Suprapubic skin (tissue), 4 donors: ENCODE measurements around the gene TIMP1. TPM values are rescaled to one million over a fixed set of nuclear protein-coding genes. Genes with fewer than 3 reads are reported as not detected.

Source experiments
- DNase-seq, 2 donors: peaks; one replicate each; pipeline ENCODE4 v3.0.0-alpha.2; 2019; ENCODE audit warnings: low spot score in 2 of 2
- H3K27ac ChIP-seq: fragments of 200-600 bp; sonication (generic); one replicate; pipeline ENCODE4 v1.5.1; 2019
- H3K27me3 ChIP-seq: fragments of 200-600 bp; sonication (generic); one replicate; pipeline ENCODE4 v1.5.1; 2019
- H3K36me3 ChIP-seq: fragments of 200-600 bp; sonication (generic); one replicate; pipeline ENCODE4 v1.5.1; 2019
- H3K4me1 ChIP-seq: fragments of 200-600 bp; sonication (generic); one replicate; pipeline ENCODE4 v1.5.1; 2019
- H3K4me3 ChIP-seq: fragments of 200-600 bp; sonication (generic); one replicate; pipeline ENCODE4 v1.5.1; 2019; ENCODE audit warnings: mild to moderate bottlenecking
- H3K9me3 ChIP-seq: fragments of 200-600 bp; sonication (generic); one replicate; pipeline ENCODE4 v1.5.1; 2019
- CTCF ChIP-seq, 2 donors: fragments of 200-600 bp in 1 of 2; fragments of 450-650 bp in 1 of 2; sonication (generic) in 1 of 2; IDR thresholded peaks; one replicate each; pipeline ENCODE4 v1.5.1; 2016 to 2019; ENCODE audit warnings: antibody characterized with exemption in 2 of 2, mild to moderate bottlenecking in 1 of 2, moderate library complexity in 1 of 2
- EP300 ChIP-seq: sonication (generic); formaldehyde crosslinking; IDR thresholded peaks from one replicate; pipeline ENCODE4 v1.6.1; 2017; ENCODE audit warnings: antibody characterized with exemption
- POLR2A ChIP-seq, 2 donors: fragments of 450-650 bp; IDR thresholded peaks; one replicate each; pipeline ENCODE4 v1.6.1; 2017; ENCODE audit warnings: antibody characterized with exemption in 2 of 2, mild to moderate bottlenecking in 2 of 2, moderate library complexity in 2 of 2
- POLR2AphosphoS5 ChIP-seq, 3 donors: sonication (generic); formaldehyde crosslinking; IDR thresholded peaks; one replicate each; pipeline ENCODE4 v1.6.1; 2017; ENCODE audit warnings: antibody characterized with exemption in 3 of 3
- WGBS: methylation state at CpG from one replicate; pipeline ENCODE4 v1.1.5; 2018; 5-methylcytosine and 5-hydroxymethylcytosine counted together
- total RNA-seq, 4 donors: library from RNA; depleted of rRNA; stranded (reverse); fragments of >200 nt; gene quantifications; one replicate each; pipeline ENCODE4 v1.1.0, GENCODE V29; 2016

TIMP1 gene
- total RNA-seq, 4 donors from 2014 or later, result 37.7 to 94.2 (median 69.2) TPM

- no peak overlapping the region for H3K27ac ChIP-seq
- H3K27me3 ChIP-seq, result no peaks in the 10 kb centered on the region
- no peaks in the 10 kb centered on the region for H3K4me1 ChIP-seq
- no peak for DNase-seq
- no peaks in the 10 kb centered on the region for H3K9me3 ChIP-seq
- H3K4me3 ChIP-seq, result no peak overlapping the region
- TF ChIP-seq CTCF (IDR thresholded peaks at IDR 0.05), result no peak
- no peaks in the 10 kb centered on the region for H3K36me3 ChIP-seq
Observed at GRCh38 chrX:47612418-47612817, 30.2 kb downstream of the TIMP1 start.

GRCh38 chrX:47613082-47613481 lies 30.8 kb downstream of the TIMP1 start:
- TF ChIP-seq POLR2AphosphoS5 (IDR thresholded peaks at IDR 0.05), result no peak
- TF ChIP-seq EP300, result no peak
- no peak for TF ChIP-seq POLR2A (IDR thresholded peaks at IDR 0.05)
- no peak for TF ChIP-seq CTCF (IDR thresholded peaks at IDR 0.05)
- 85% methylated on average over 8 of the region's 8 CpGs for WGBS
- Histone ChIP-seq H3K4me1 (no peaks in the 10 kb centered on the region), H3K27ac (no peak overlapping the region), H3K9me3 (no peaks in the 10 kb centered on the region), H3K27me3 (no peaks in the 10 kb centered on the region), H3K36me3 (no peaks in the 10 kb centered on the region), H3K4me3 (no peak overlapping the region)
- peak in 1 of 2 donors; percentile 33 for DNase-seq

GRCh38 chrX:47614618-47615017 lies 32.4 kb downstream of the TIMP1 start:
- peaks cover 4% of the 10 kb centered on the region for H3K4me1 ChIP-seq
- 66% methylated on average over 5 of the region's 5 CpGs for WGBS
- H3K27ac ChIP-seq, result no peak overlapping the region
- H3K4me3 ChIP-seq, result no peak overlapping the region
- no peaks in the 10 kb centered on the region for H3K9me3 ChIP-seq
- DNase-seq, result peak in 1 of 2 donors; percentile 19
- TF ChIP-seq CTCF (IDR thresholded peaks at IDR 0.05) (no peak), EP300 (no peak), POLR2AphosphoS5 (IDR thresholded peaks at IDR 0.05) (no peak), POLR2A (IDR thresholded peaks at IDR 0.05) (no peak)
- no peaks in the 10 kb centered on the region for H3K36me3 ChIP-seq
- H3K27me3 ChIP-seq, result no peaks in the 10 kb centered on the region

GRCh38 chrX:47618923-47619485 lies 36.8 kb downstream of the TIMP1 start:
- Histone ChIP-seq H3K27ac (no peak overlapping the region), H3K4me1 (peaks cover 10% of the 10 kb centered on the region), H3K9me3 (no peaks in the 10 kb centered on the region), H3K36me3 (no peaks in the 10 kb centered on the region), H3K4me3 (peak overlapping the region; percentile 37), H3K27me3 (peaks cover 4% of the 10 kb centered on the region)
- no peak for DNase-seq
- TF ChIP-seq EP300 (no peak), CTCF (IDR thresholded peaks at IDR 0.05) (no peak), POLR2AphosphoS5 (IDR thresholded peaks at IDR 0.05) (no peak), POLR2A (IDR thresholded peaks at IDR 0.05) (no peak)
- 49% methylated on average over 32 of the region's 32 CpGs for WGBS

- Histone ChIP-seq H3K36me3 (no peaks in the 10 kb centered on the region), H3K4me1 (peaks cover 10% of the 10 kb centered on the region), H3K27ac (no peak within 1 kb of the TSS), H3K4me3 (peak within 1 kb of the TSS; percentile 37), H3K27me3 (peaks cover 4% of the 10 kb centered on the region), H3K9me3 (no peaks in the 10 kb centered on the region)
- 22% methylated on average over 5 of the region's 88 CpGs for WGBS
- DNase-seq, result peak in 1 of 2 donors; percentile 82
- no peak for TF ChIP-seq POLR2AphosphoS5 (IDR thresholded peaks at IDR 0.05)
- TF ChIP-seq CTCF (IDR thresholded peaks at IDR 0.05), result peak in 1 of 2 donors; percentile 8
- no peak for TF ChIP-seq EP300
- no peak for TF ChIP-seq POLR2A (IDR thresholded peaks at IDR 0.05)
Observed at GRCh38 chrX:47619486-47620302, 37.5 kb downstream of the TIMP1 start, which contains the start of gene SYN1. Gene SYN1, minus strand, starts transcription at chrX:47619857. Its CDS starts 129 bp downstream, at chrX:47619728.
